A549 (cell line): ENCODE measurements around the gene HOXB4. TPM values are rescaled to one million over a fixed set of nuclear protein-coding genes. Genes with fewer than 3 reads are reported as not detected.

Source experiments
- ATAC-seq, 2 experiments: fragments of 200-7000 bp in 1 of 2; fragments of >200 bp in 1 of 2; cut with Nextera tagmentation in 1 of 2; cut with Tn5 transposase in 1 of 2; 3 replicates each; pipeline versions ENCODE4 v1.8.0 to v1.9.1; 2018 to 2020; ENCODE audit warnings: mild to moderate bottlenecking in 1 of 2, moderate library complexity in 1 of 2
- CTCF ChIA-PET: fragments of 300-600 bp; sonication (Branson Sonifier 250); formaldehyde crosslinking; extraction: SDS; loops from one replicate; lab custom pipeline; 2021; ENCODE audit warnings: antibody characterized with exemption, inconsistent platforms; lab: Yijun Ruan, JAX
- POLR2A ChIA-PET: fragments of 350-600 bp; formaldehyde crosslinking; extraction: SDS; loops from one replicate; lab custom pipeline; 2021; ENCODE audit warnings: antibody characterized with exemption, inconsistent platforms; lab: Yijun Ruan, JAX
- DNase-seq, 2 experiments: peaks; one replicate each; pipeline versions ENCODE4 v3.0.0 to v3.0.0-alpha.2; 2011 to 2016; ENCODE audit warnings: low read depth in 1 of 2, low spot score in 1 of 2
- FAIRE-seq: peaks from 2 replicates; lab custom pipeline; 2011; peaks lifted over from hg19 to GRCh38; lab: Jason Lieb, UNC
- H3K27ac ChIP-seq, 2 experiments: fragments of >200 bp; sonication (Bioruptor Twin); formaldehyde crosslinking; 3 replicates each; pipeline ENCODE4 v1.5.1; 2016 to 2017
- H3K4me1 ChIP-seq: fragments of >200 bp; sonication (Bioruptor Twin); formaldehyde crosslinking; 3 replicates; pipeline ENCODE4 v1.6.1; 2016
- H3K4me2 ChIP-seq: fragments of >200 bp; sonication (Bioruptor Twin); formaldehyde crosslinking; 3 replicates; pipeline ENCODE4 v1.6.1; 2016
- H3K4me3 ChIP-seq: fragments of >200 bp; sonication (Bioruptor Twin); formaldehyde crosslinking; 3 replicates; pipeline ENCODE4 v1.5.1; 2016
- H3K9me3 ChIP-seq: fragments of >200 bp; sonication (Bioruptor Twin); formaldehyde crosslinking; 3 replicates; pipeline ENCODE4 v1.6.1; 2016
- CBX2 ChIP-seq: fragments of 200-600 bp; sonication (generic); IDR thresholded peaks from 2 replicates; pipeline ENCODE4 v1.6.1; 2016; ENCODE audit warnings: low read depth, mild to moderate bottlenecking, borderline replicate concordance
- EHMT2 ChIP-seq: fragments of 200-600 bp; sonication (generic); IDR thresholded peaks from 2 replicates; pipeline ENCODE4 v1.6.1; 2016; ENCODE audit warnings: antibody characterized with exemption, low read depth, mild to moderate bottlenecking, moderate library complexity
- ESRRA ChIP-seq: fragments of 150-350 bp; IDR thresholded peaks from 2 replicates; pipeline ENCODE4 v1.6.1; 2014; ENCODE audit warnings: mild to moderate bottlenecking, low read length, borderline replicate concordance
- FOSB ChIP-seq: fragments of 250-450 bp; sonication (Bioruptor Pico); IDR thresholded peaks from 2 replicates; pipeline ENCODE4 v1.5.0; 2020; ENCODE audit warnings: mild to moderate bottlenecking, moderate library complexity
- FOXS1 ChIP-seq: fragments of 250-450 bp; sonication (Bioruptor Pico); IDR thresholded peaks from 2 replicates; pipeline ENCODE4 v1.5.0; 2020; ENCODE audit warnings: mild to moderate bottlenecking, moderate library complexity
- GATA3 ChIP-seq: IDR thresholded peaks from 2 replicates; pipeline ENCODE4 v1.6.1; 2012; ENCODE audit warnings: borderline replicate concordance
- KDM5A ChIP-seq: fragments of 200-600 bp; sonication (generic); IDR thresholded peaks from 2 replicates; pipeline ENCODE4 v1.6.1; 2016; ENCODE audit warnings: antibody characterized with exemption, mild to moderate bottlenecking
- MAFK ChIP-seq: fragments of 450-650 bp; IDR thresholded peaks from 2 replicates; pipeline ENCODE4 v1.6.1; 2014; ENCODE audit not compliant: partially characterized antibody
- NFE2L2 ChIP-seq: fragments of 150-350 bp; conservative IDR thresholded peaks from 2 replicates; pipeline ENCODE4 v1.6.1; 2014; ENCODE audit warnings: low read length
- NPAS2 ChIP-seq: fragments of 250-450 bp; sonication (Bioruptor Pico); IDR thresholded peaks from 2 replicates; pipeline ENCODE4 v1.8.0; 2022; ENCODE audit warnings: mild to moderate bottlenecking, moderate library complexity, borderline replicate concordance
- POLR2A ChIP-seq: IDR thresholded peaks from 2 replicates; pipeline ENCODE4 v1.6.1; 2012; ENCODE audit warnings: mild to moderate bottlenecking, low read length
- POLR2AphosphoS2 ChIP-seq: conservative IDR thresholded peaks from 2 replicates; pipeline ENCODE4 v1.6.1; 2012; ENCODE audit warnings: low read length, improper control_type of control experiment, inconsistent platforms
- RARB ChIP-seq: fragments of 250-450 bp; sonication (Bioruptor Pico); IDR thresholded peaks from 2 replicates; pipeline ENCODE4 v1.8.0; 2021; ENCODE audit warnings: mild to moderate bottlenecking, moderate library complexity
- SREBF2 ChIP-seq: fragments of 450-650 bp; IDR thresholded peaks from 2 replicates; pipeline ENCODE4 v1.6.1; 2014; ENCODE audit warnings: mild to moderate bottlenecking, moderate library complexity
- TFCP2L1 ChIP-seq: fragments of 250-450 bp; sonication (Bioruptor Pico); IDR thresholded peaks from 2 replicates; pipeline ENCODE4 v1.5.0; 2021; ENCODE audit warnings: mild to moderate bottlenecking
- ZSCAN20 ChIP-seq: fragments of 250-450 bp; sonication (Bioruptor Pico); IDR thresholded peaks from 2 replicates; pipeline ENCODE4 v1.8.0; 2022; ENCODE audit warnings: mild to moderate bottlenecking, moderate library complexity
- WGBS: methylation state at CpG from one replicate; pipeline ENCODE4 v1.1.6; 2017; ENCODE audit errors: missing lambda C conversion rate; 5-methylcytosine and 5-hydroxymethylcytosine counted together
- polyA plus RNA-seq, 4 experiments: library from polyadenylated mRNA; depleted of rRNA in 3 of 4; stranded (reverse); fragments of >200 nt; fragmentation: RNase III in 1 of 4; extraction: RNeasy Plus Mini Kit Qiagen cat#74134 plus additional on column Dnase treatment in 1 of 4; gene quantifications; 2 replicates in 3 of 4; 3 replicates in 1 of 4; pipeline ENCODE4 v1.2.3, GENCODE V29; 2011 to 2017
- TF ChIP-seq, protein P1 (sequence below): IDR thresholded peaks from 2 replicates; pipeline ENCODE4 v1.6.1; 2012; ENCODE audit warnings: low read depth, borderline replicate concordance
- TF ChIP-seq, protein P2 (sequence below): IDR thresholded peaks from 2 replicates; pipeline ENCODE4 v1.6.1; 2012

The HOXB4 gene
- polyA plus RNA-seq, 2 of the 4 experiments (the other 2 are of a cell fraction) = 0.30 to 0.74 TPM

DNA sequence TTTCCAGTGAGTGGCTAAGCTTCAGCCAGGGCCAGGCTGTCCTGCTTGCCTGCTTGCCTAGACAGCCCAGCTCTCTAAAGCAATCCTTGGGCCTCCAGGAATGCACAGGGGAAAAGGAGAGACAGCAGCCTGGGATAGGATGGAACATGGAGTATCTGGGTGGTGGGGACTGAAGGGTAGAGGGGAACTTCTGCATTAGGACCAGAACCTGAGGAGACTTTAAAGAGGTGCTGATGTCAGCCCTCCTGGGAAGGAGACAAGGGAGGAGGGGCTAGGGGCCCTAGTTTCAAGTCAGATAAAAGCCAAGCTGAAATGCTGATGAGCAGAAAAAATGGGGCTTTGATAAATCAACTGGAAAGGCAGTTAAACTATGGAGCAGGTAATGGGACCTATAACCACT is 30.9 kb upstream of the HOXB4 start:
- ChIA-PET POLR2A (interaction anchor here (0.6 to 1.5 kb wide), 3 partner anchors 17 to 343 kb away, joined by 3 to 5 read pairs (median 3); partner anchors contain the start of gene HOXB9), CTCF (interaction anchor here (0.6 to 4.4 kb wide), 15 partner anchors 8 to 508 kb away, joined by 3 to 28 read pairs (median 6); partner anchors contain the start of genes CBX1 and HOXB5)
- no peaks in the 10 kb centered on the region for H3K9me3 ChIP-seq
- H3K27ac ChIP-seq = peak overlapping the region in 1 of 2 experiments; percentile 93; a peak in 3 of 6 replicates
- peak overlapping the region; percentile 98 for H3K4me2 ChIP-seq
- no peak for FAIRE-seq
- no peak for ATAC-seq
- no peak for DNase-seq
- H3K4me1 ChIP-seq = peaks cover 22% of the 10 kb centered on the region
- no peak overlapping the region for H3K4me3 ChIP-seq
- peak; percentile 67 for TF ChIP-seq MAFK
- no peak for TF ChIP-seq KDM5A

DNA sequence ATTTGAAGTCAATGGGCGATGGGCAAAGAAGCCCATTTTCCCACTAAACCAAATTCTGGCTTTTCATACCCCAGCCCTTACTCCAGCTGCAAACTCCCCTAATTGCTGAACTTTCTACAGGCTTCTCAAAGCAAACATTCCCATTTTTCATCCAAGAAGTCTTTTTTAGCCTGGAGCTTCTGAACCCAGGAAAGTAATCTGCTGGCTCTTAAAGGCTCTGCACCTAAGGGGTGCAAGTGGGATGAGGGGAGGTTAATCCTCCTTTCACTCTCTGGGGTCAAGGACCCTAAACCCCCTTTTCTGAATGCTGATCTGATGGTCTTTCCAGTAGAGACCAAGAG is 30.3 kb upstream of the HOXB4 start:
- H3K4me1 ChIP-seq = peaks cover 18% of the 10 kb centered on the region
- no peak for DNase-seq
- H3K9me3 ChIP-seq = no peaks in the 10 kb centered on the region
- TF ChIP-seq, protein P1, sequence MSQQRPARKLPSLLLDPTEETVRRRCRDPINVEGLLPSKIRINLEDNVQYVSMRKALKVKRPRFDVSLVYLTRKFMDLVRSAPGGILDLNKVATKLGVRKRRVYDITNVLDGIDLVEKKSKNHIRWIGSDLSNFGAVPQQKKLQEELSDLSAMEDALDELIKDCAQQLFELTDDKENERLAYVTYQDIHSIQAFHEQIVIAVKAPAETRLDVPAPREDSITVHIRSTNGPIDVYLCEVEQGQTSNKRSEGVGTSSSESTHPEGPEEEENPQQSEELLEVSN = no peak
- TF ChIP-seq, protein P2, sequence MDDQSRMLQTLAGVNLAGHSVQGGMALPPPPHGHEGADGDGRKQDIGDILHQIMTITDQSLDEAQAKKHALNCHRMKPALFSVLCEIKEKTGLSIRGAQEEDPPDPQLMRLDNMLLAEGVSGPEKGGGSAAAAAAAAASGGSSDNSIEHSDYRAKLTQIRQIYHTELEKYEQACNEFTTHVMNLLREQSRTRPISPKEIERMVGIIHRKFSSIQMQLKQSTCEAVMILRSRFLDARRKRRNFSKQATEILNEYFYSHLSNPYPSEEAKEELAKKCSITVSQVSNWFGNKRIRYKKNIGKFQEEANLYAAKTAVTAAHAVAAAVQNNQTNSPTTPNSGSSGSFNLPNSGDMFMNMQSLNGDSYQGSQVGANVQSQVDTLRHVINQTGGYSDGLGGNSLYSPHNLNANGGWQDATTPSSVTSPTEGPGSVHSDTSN = no peak
- TF ChIP-seq ESRRA (no peak), NPAS2 (CRISPR knock-in tag) (no peak)
- TF ChIP-seq, all 56 proteins: peak for 0
- ATAC-seq (no peak), FAIRE-seq (no peak)
- whole genome bisulfite sequencing = 100% methylated on average over 1 of the region's 1 CpG
- no peak overlapping the region for H3K4me2 ChIP-seq
- ChIA-PET CTCF (interaction anchor here (1.1 to 4.4 kb wide), 8 partner anchors 10 to 507 kb away, joined by 3 to 28 read pairs (median 6); partner anchors contain the start of genes CBX1 and HOXB5), POLR2A (interaction anchor here (0.6 to 1.5 kb wide), 3 partner anchors 17 to 342 kb away, joined by 3 to 5 read pairs (median 3); partner anchors contain the start of gene HOXB9)
- no peak overlapping the region for H3K4me3 ChIP-seq
- peak overlapping the region in 1 of 2 experiments; percentile 93; a peak in 2 of 6 replicates for H3K27ac ChIP-seq

DNA sequence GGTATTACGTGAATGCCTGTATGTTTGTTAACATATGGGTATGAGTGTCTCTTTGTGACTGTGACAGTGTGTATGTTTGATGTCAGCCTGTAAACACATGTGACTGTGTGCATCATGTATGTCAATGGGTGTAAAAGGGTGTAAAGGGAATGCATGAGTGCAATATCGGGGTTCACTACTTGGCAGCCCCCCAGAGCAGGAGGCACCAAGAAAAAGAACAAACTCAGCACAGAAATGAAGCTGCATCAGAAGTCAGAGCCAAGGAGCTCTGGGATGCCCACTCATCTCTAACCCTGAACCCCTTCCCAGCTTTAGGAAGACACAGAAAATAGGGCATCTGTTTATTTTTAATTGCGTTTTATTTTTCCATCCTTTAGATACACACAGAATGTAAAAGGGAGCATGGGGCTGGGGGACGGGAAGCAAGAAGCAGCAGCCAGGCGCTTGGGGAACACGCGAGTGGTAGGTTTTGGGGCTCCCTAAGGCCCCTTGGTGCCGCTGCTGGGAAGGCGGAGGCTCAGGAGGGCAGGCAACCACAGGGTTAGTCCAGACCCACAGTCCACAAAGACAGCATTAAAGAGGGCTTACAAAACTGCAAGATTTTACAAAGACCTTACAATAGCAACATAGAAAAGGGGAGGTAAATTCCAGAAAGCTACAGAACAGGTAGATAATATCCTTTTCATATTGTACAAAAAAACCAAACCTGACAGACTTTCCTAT is 28.9 kb upstream of the HOXB4 start:
- FAIRE-seq = no peak
- ChIA-PET CTCF (interaction anchor here (1.0 to 4.4 kb wide), 6 partner anchors 30 to 433 kb away, joined by 3 to 22 read pairs (median 4); no protein-coding TSS in a partner anchor), POLR2A (no interaction called here)
- WGBS = 92% methylated on average over 9 of the region's 9 CpGs
- Histone ChIP-seq H3K4me3 (no peak overlapping the region), H3K9me3 (no peaks in the 10 kb centered on the region), H3K4me2 (no peak overlapping the region), H3K4me1 (peaks cover 18% of the 10 kb centered on the region), H3K27ac (no peak overlapping the region)
- DNase-seq = no peak
- ATAC-seq = no peak
- TF ChIP-seq FOXS1 (CRISPR knock-in tag) (no peak), EHMT2 (no peak), CBX2 (no peak), POLR2AphosphoS2 (no peak), POLR2A (no peak), GATA3 (no peak), NPAS2 (CRISPR knock-in tag) (no peak), NFE2L2 (no peak), TFCP2L1 (CRISPR knock-in tag) (no peak), ESRRA (no peak), RARB (CRISPR knock-in tag) (no peak), SREBF2 (no peak), FOSB (CRISPR knock-in tag) (no peak), ZSCAN20 (CRISPR knock-in tag) (no peak)
- TF ChIP-seq, protein P2 = no peak
